ENCODE data around the gene SERPINB7.

DNA sequence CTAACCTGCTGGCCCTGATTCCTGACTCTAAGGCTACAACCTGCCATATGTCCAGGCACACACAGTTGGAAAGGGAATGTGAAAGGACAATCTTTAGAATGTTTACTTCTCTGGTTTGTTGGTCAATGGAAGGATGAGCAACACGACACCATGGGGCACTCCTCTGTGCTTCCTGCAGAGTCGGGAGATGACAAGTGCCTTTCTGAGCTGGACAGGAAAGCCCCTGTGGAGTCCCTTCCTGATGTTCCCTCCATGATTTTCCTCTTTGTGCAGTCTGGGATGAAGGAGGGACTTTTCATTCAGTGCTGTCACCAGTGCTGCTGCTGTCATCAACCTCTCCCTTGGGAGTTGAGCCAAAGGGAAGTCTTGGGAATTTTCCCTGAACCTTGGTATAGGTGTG, 22.6 kb upstream of the SERPINB7 start:
- TF ChIP-seq, protein P1, sequence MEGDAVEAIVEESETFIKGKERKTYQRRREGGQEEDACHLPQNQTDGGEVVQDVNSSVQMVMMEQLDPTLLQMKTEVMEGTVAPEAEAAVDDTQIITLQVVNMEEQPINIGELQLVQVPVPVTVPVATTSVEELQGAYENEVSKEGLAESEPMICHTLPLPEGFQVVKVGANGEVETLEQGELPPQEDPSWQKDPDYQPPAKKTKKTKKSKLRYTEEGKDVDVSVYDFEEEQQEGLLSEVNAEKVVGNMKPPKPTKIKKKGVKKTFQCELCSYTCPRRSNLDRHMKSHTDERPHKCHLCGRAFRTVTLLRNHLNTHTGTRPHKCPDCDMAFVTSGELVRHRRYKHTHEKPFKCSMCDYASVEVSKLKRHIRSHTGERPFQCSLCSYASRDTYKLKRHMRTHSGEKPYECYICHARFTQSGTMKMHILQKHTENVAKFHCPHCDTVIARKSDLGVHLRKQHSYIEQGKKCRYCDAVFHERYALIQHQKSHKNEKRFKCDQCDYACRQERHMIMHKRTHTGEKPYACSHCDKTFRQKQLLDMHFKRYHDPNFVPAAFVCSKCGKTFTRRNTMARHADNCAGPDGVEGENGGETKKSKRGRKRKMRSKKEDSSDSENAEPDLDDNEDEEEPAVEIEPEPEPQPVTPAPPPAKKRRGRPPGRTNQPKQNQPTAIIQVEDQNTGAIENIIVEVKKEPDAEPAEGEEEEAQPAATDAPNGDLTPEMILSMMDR (IDR thresholded peaks at IDR 0.05): no peak
- TF ChIP-seq POLR2AphosphoS2 (conservative IDR thresholded peaks at IDR 0.05; ENCODE audit: low read length): no peak
- no peak for TF ChIP-seq FOSL2 (IDR thresholded peaks at IDR 0.05)
- TF ChIP-seq FOSL2 (CRISPR knock-in tag; IDR thresholded peaks at IDR 0.05): no peak

All from A549 (cell line).